IPS DF 6.9 (cell line): ENCODE results near the gene SURF1.
"Not testable (repeated sequence)": the region's sequence is repeated elsewhere in the genome, so short reads cannot be mapped to it uniquely, and the experiment has no call there.

Source experiments
- DNase-seq: peaks from one replicate; pipeline ENCODE4 v3.0.0-alpha.2; 2013; ENCODE audit warnings: low read depth, low spot score
- H3K27ac ChIP-seq: one replicate; pipeline ENCODE4 v1.5.1; 2013; ENCODE audit warnings: low read length, control low read depth
- H3K27me3 ChIP-seq: 2 replicates; pipeline ENCODE4 v1.6.1; 2013; ENCODE audit warnings: mild to moderate bottlenecking, low read length; ENCODE audit not compliant: control insufficient read depth, insufficient read depth
- H3K36me3 ChIP-seq: 2 replicates; pipeline ENCODE4 v1.6.1; 2013; ENCODE audit warnings: low read length; ENCODE audit not compliant: control insufficient read depth, insufficient read depth
- H3K4me1 ChIP-seq: 2 replicates; pipeline ENCODE4 v1.6.1; 2013; ENCODE audit warnings: low read length; ENCODE audit not compliant: control insufficient read depth, insufficient read depth
- H3K4me3 ChIP-seq: 2 replicates; pipeline ENCODE4 v1.5.1; 2013; ENCODE audit warnings: mild to moderate bottlenecking, low read length
- H3K9me3 ChIP-seq: 2 replicates; pipeline ENCODE4 v1.6.1; 2013; ENCODE audit warnings: low read length, inconsistent platforms; ENCODE audit not compliant: control insufficient read depth, insufficient read depth
- WGBS: extraction: QIAGEN DNeasy Blood & Tissue Kit; methylation state at CpG from one replicate; pipeline ENCODE4 v1.1.7; 2013; ENCODE audit warnings: mixed read lengths, missing lambda C conversion rate; ENCODE audit not compliant: insufficient read length, insufficient coverage; 5-methylcytosine and 5-hydroxymethylcytosine counted together

The SURF1 gene

DNA sequence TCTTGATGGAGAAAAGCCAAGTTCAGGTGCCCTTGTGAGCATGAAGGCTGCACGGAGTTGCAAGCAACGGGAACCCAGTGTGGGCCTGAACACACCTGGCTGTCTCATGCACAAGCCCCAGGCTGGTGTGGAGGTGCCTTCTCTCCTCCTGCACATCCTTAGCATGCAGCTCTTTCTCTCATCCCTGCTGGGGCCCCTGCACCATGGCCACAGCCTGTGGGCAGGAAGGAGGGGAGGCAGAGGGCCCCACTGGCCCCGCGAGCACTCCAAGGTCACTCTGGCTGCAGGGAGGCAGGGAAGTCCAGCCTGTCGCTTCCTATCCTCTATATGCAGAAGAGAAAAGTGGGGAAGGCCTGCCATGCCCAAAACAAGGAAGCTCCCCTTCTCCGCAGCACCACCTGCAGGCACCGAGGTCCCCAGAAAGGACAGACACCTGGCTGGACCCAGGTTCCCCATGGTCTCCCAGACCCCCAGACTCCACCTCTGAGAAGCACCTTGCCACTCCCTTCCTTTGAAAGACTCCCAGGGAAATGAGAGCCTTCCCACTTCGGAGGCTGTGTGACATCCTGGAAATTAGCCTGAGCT lies 38.5 kb upstream of the SURF1 start:
- H3K9me3 ChIP-seq = no peaks in the 10 kb centered on the region
- no peaks in the 10 kb centered on the region for H3K36me3 ChIP-seq
- H3K4me1 ChIP-seq = no peaks in the 10 kb centered on the region
- WGBS = no CpG with 5 or more reads among the region's 8 CpGs
- DNase-seq = no peak
- no peaks in the 10 kb centered on the region for H3K27me3 ChIP-seq
- no peak overlapping the region for H3K4me3 ChIP-seq
- H3K27ac ChIP-seq = no peak overlapping the region

DNA sequence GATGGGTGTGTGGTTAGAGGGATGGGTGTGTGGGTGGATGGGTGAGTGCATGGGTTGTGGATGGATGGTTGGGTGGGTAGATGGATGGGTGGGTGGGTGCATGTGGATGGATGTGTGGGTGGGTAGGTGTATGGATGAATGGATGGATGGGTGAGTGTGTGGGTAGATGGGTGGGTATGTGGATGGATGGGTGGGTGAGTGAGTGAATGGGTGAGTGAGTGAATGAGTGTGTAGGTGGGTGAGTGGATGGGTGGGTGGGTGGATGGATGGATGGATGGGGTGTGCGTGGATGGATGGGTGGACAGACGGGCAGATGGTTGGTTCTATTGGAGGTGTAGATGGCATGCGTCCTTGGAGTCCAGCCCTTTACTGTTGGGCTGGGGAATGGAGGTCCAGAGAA lies 37.1 kb upstream of the SURF1 start:
- no peaks in the 10 kb centered on the region for H3K4me1 ChIP-seq
- DNase-seq = no peak
- WGBS = no CpG with 5 or more reads among the region's 3 CpGs
- H3K9me3 ChIP-seq = no peaks in the 10 kb centered on the region
- no peak overlapping the region for H3K27ac ChIP-seq
- H3K36me3 ChIP-seq = no peaks in the 10 kb centered on the region
- H3K27me3 ChIP-seq = no peaks in the 10 kb centered on the region
- H3K4me3 ChIP-seq = no peak overlapping the region

DNA sequence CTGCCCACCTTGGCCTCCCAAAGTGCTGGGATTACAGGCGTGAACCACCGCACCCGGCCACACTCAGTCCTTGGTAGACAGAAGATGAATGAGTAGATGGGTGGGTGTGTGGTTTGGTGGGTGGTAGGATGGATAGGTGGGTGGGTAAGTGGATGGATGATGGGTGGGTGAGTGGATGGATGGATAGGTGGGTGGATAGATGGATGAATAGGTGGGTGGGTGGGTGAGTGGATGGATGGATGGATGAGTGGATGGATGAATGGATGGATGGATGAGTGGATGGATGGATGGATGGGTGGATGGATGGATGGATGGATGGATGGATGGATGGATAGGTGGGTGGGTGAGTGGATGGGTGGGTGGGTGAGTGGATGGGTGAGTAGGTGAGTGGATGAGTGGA lies 36.0 kb upstream of the SURF1 start:
- WGBS = no CpG with 5 or more reads among the region's 3 CpGs
- not testable (repeated sequence) for DNase-seq, H3K4me1 ChIP-seq

DNA sequence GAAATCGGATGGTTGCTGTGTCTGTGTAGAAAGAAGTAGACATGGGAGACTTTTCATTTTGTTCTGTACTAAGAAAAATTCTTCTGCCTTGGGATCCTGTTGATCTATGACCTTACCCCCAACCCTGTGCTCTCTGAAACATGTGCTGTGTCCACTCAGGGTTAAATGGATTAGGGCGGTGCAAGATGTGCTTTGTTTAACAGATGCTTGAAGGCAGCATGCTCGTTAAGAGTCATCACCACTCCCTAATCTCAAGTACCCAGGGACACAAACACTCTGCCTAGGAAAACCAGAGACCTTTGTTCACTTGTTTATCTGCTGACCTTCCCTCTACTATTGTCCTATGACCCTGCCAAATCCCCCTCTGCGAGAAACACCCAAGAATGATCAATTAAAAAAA lies 35.2 kb upstream of the SURF1 start:
- not testable (repeated sequence) for H3K9me3 ChIP-seq, DNase-seq, H3K4me3 ChIP-seq, H3K27ac ChIP-seq, H3K4me1 ChIP-seq, H3K36me3 ChIP-seq, H3K27me3 ChIP-seq
- no CpG with 5 or more reads among the region's 4 CpGs for WGBS

More for the DNA sequence above, 36.0 kb upstream of the SURF1 start:
- H3K4me3 ChIP-seq, H3K36me3 ChIP-seq, H3K27ac ChIP-seq, H3K27me3 ChIP-seq, H3K9me3 ChIP-seq: not testable (repeated sequence)

DNA sequence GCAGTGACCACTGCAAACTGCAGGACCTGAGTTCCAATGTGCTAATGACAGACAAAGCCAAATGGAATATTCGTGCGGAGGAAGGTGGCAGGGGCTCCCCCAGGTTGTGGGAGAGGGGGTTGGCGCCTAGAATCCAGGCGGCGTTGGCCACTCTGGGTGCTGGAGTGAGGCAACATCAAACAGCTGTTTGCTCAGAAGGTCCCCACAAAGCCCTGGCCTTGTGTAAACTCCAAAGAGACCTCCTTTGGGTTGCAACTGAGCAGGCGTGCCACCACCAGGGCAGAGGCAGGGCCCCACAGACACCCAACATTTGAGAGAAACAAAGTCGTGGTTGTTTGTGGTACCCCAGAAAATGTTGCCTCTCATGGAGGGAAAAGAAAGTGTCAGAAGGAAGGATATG lies 34.4 kb upstream of the SURF1 start:
- Histone ChIP-seq H3K4me1 (no peaks in the 10 kb centered on the region), H3K36me3 (no peaks in the 10 kb centered on the region), H3K4me3 (no peak overlapping the region; the same call in 1 of the 2 replicates), H3K27ac (no peak overlapping the region), H3K9me3 (no peaks in the 10 kb centered on the region), H3K27me3 (no peaks in the 10 kb centered on the region)
- WGBS = no CpG with 5 or more reads among the region's 7 CpGs
- no peak for DNase-seq

DNA sequence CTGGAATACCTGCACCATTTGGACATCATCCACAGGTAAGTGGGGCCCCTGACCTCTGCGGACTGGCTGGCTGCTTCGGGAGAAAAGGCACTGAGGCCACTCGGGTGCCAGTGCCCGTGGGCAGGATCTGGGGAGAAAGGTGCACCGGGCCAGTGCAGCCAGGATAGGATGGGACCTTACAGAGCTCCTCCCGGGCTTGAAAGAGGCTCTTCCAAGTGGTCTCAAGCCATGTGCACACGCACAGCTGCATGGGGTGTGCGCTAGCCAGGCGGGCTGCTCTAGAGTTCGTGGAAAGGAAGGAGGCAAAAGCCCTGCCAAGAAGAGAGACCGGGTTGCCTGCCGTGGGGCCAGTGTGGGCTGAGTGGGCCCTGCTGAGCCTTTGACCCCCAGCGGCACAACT lies 33.3 kb upstream of the SURF1 start:
- Histone ChIP-seq H3K4me1 (no peaks in the 10 kb centered on the region), H3K4me3 (no peak overlapping the region), H3K27me3 (no peaks in the 10 kb centered on the region), H3K27ac (no peak overlapping the region), H3K36me3 (no peaks in the 10 kb centered on the region), H3K9me3 (no peaks in the 10 kb centered on the region)
- DNase-seq = no peak
- WGBS = no CpG with 5 or more reads among the region's 13 CpGs

DNA sequence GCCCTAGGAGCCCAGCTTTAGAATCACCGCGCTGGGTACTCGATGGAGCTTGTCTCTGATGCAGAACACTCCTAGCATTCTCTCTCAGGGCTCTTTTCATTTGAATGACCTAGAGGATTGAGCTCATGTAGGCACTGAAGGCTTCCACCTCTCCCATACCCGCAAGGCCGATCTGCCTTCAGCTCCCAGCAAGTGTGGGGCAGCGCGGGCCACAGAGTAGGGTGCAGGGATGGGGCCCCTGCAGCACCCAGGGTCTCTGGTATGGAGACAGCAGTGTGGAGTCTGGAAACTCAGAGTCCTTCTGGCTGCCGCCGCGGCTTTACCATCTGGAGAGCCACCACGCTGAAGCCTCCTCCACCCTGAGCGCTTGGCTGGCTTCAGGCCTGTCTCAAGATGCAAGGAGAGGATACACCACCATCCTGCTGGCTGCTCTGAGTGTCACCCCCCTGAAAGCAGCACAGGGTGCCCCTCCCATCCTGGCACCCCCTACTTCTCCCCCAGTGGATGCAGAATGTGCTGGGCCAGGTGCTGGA lies 32.8 kb upstream of the SURF1 start:
- no CpG with 5 or more reads among the region's 12 CpGs for WGBS
- Histone ChIP-seq H3K4me3 (no peak overlapping the region), H3K27me3 (no peaks in the 10 kb centered on the region), H3K36me3 (no peaks in the 10 kb centered on the region), H3K4me1 (no peaks in the 10 kb centered on the region), H3K27ac (no peak overlapping the region), H3K9me3 (no peaks in the 10 kb centered on the region)
- DNase-seq = no peak

GRCh38 chr9:133387680-133388079 lies 31.4 kb upstream of the SURF1 start:
- H3K27me3 ChIP-seq = no peaks in the 10 kb centered on the region
- H3K9me3 ChIP-seq = no peaks in the 10 kb centered on the region
- no peaks in the 10 kb centered on the region for H3K36me3 ChIP-seq
- no peak overlapping the region for H3K27ac ChIP-seq
- DNase-seq = no peak
- H3K4me3 ChIP-seq = no peak overlapping the region
- H3K4me1 ChIP-seq = no peaks in the 10 kb centered on the region
- no CpG with 5 or more reads among the region's 9 CpGs for WGBS

GRCh38 chr9:133386338-133386737 lies 30.1 kb upstream of the SURF1 start:
- no peaks in the 10 kb centered on the region for H3K36me3 ChIP-seq
- WGBS = no CpG with 5 or more reads among the region's 13 CpGs
- DNase-seq = no peak
- H3K9me3 ChIP-seq = no peaks in the 10 kb centered on the region
- H3K27ac ChIP-seq = no peak overlapping the region
- H3K4me3 ChIP-seq = no peak overlapping the region
- H3K27me3 ChIP-seq = no peaks in the 10 kb centered on the region
- H3K4me1 ChIP-seq = no peaks in the 10 kb centered on the region

DNA sequence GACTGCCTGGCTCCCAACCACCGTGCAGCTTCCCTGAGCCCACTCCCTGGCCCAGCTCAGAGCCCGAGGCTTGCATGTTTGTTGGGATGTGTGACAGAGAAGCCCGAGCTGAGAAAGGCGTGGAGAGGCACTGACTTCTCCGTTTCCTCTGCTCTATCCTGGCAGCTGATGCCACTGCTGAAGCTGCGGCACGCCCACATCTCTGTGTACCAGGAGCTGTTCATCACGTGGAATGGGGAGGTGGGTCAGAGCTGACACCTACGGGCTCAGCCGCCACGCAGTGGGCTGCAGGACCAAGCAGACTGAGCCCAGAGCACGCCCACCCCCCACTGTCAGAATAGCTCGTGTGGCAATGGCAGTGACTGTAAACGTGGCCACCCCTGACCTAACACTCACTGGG lies 29.2 kb upstream of the SURF1 start:
- no peak overlapping the region for H3K27ac ChIP-seq
- no peaks in the 10 kb centered on the region for H3K9me3 ChIP-seq
- H3K4me1 ChIP-seq = no peaks in the 10 kb centered on the region
- H3K4me3 ChIP-seq = no peak overlapping the region
- DNase-seq = no peak
- no CpG with 5 or more reads among the region's 14 CpGs for WGBS
- H3K27me3 ChIP-seq = no peaks in the 10 kb centered on the region
- H3K36me3 ChIP-seq = no peaks in the 10 kb centered on the region

GRCh38 chr9:133384736-133385321 lies 28.5 kb upstream of the SURF1 start:
- no peak for DNase-seq
- no peaks in the 10 kb centered on the region for H3K4me1 ChIP-seq
- no peaks in the 10 kb centered on the region for H3K27me3 ChIP-seq
- no peaks in the 10 kb centered on the region for H3K9me3 ChIP-seq
- no peaks in the 10 kb centered on the region for H3K36me3 ChIP-seq
- no peak overlapping the region for H3K27ac ChIP-seq
- no peak overlapping the region for H3K4me3 ChIP-seq
- no CpG with 5 or more reads among the region's 17 CpGs for WGBS
